ENCODE results near the gene TULP4. TPM values are rescaled to one million over a fixed set of nuclear protein-coding genes. Genes with fewer than 3 reads are reported as not detected.

Gene TULP4
- total and polyA plus RNA-seq, 2 donors (not counting 1 experiment from before 2014, with no cell fraction given): 16.8 to 88.2 TPM

GRCh38 chr6:158531970-158532369 is 219.7 kb downstream of the TULP4 start:
- peaks cover 1% of the 10 kb centered on the region for H3K27me3 ChIP-seq (ENCODE audit: control insufficient read depth, insufficient read depth, low read length)
- H3K4me2 ChIP-seq (ENCODE audit: extremely low read depth, insufficient read depth, low read length): no peak overlapping the region
- no peaks in the 10 kb centered on the region for H3K36me3 ChIP-seq (ENCODE audit: control insufficient read depth, insufficient read depth, low read length)
- no peaks in the 10 kb centered on the region for H3K4me1 ChIP-seq (ENCODE audit: control insufficient read depth, extremely low read depth, insufficient read depth, low read length)
- no peak overlapping the region for H3K4me3 ChIP-seq (replicated peaks in 1 of 4; ENCODE audit: control extremely low read depth in 1 of 4, insufficient read depth in 1 of 4, low read depth in 3 of 4, low read length in 4 of 4)
- no peaks in the 10 kb centered on the region for H3K79me2 ChIP-seq (ENCODE audit: control insufficient read depth, insufficient read depth, low read length)
- H3K9ac ChIP-seq (ENCODE audit: insufficient read depth, low read length): no peak overlapping the region
- no peaks in the 10 kb centered on the region for H3K9me3 ChIP-seq (ENCODE audit: control insufficient read depth, insufficient read depth, low read depth, low read length)
- H4K20me1 ChIP-seq (ENCODE audit: control insufficient read depth, extremely low read depth, insufficient read depth, low read length): no peaks in the 10 kb centered on the region
- no peak for DNase-seq (ENCODE audit: low read depth in 2 of 2)
- H3K27ac ChIP-seq (ENCODE audit: insufficient read depth, low read length): no peak overlapping the region
- H2AFZ ChIP-seq (ENCODE audit: low read length): no peak overlapping the region
- TF ChIP-seq CTCF (conservative IDR thresholded peaks at IDR 0.05 in 1 of 2, IDR thresholded peaks at IDR 0.05 in 1 of 2; ENCODE audit: low read depth in 1 of 2, low read length in 2 of 2): no peak
- no peak for TF ChIP-seq EZH2 (IDR thresholded peaks at IDR 0.05; ENCODE audit: low read length, missing control alignments)

- H3K4me2 ChIP-seq (ENCODE audit: extremely low read depth, insufficient read depth, low read length): peak overlapping the region; percentile 44
- peaks cover 21% of the 10 kb centered on the region for H3K27me3 ChIP-seq (ENCODE audit: control insufficient read depth, insufficient read depth, low read length)
- TF ChIP-seq CTCF (conservative IDR thresholded peaks at IDR 0.05 in 1 of 2, IDR thresholded peaks at IDR 0.05 in 1 of 2; ENCODE audit: low read depth in 1 of 2, low read length in 2 of 2) (no peak), EZH2 (IDR thresholded peaks at IDR 0.05; ENCODE audit: low read length, missing control alignments) (peak; percentile 31)
- DNase-seq (ENCODE audit: low read depth in 2 of 2): peak; percentile 68 to 78
- no peaks in the 10 kb centered on the region for H3K36me3 ChIP-seq (ENCODE audit: control insufficient read depth, insufficient read depth, low read length)
- no peaks in the 10 kb centered on the region for H3K79me2 ChIP-seq (ENCODE audit: control insufficient read depth, insufficient read depth, low read length)
- H3K4me1 ChIP-seq (ENCODE audit: control insufficient read depth, extremely low read depth, insufficient read depth, low read length): no peaks in the 10 kb centered on the region
- H3K9me3 ChIP-seq (ENCODE audit: control insufficient read depth, insufficient read depth, low read depth, low read length): no peaks in the 10 kb centered on the region
- no peak overlapping the region for H3K9ac ChIP-seq (ENCODE audit: insufficient read depth, low read length)
- H3K4me3 ChIP-seq (replicated peaks in 1 of 4; ENCODE audit: control extremely low read depth in 1 of 4, insufficient read depth in 1 of 4, low read depth in 3 of 4, low read length in 4 of 4): peak overlapping the region; percentile 35 to 60 (median 56)
- H4K20me1 ChIP-seq (ENCODE audit: control insufficient read depth, extremely low read depth, insufficient read depth, low read length): no peaks in the 10 kb centered on the region
- no peak overlapping the region for H3K27ac ChIP-seq (ENCODE audit: insufficient read depth, low read length)
- H2AFZ ChIP-seq (ENCODE audit: low read length): no peak overlapping the region
Observed at GRCh38 chr6:158536084-158536890, 224.0 kb downstream of the TULP4 start.

- peak overlapping the region in 3 of 4 experiments; percentile 8 to 58 (median 23) for H3K4me3 ChIP-seq (replicated peaks in 1 of 4; ENCODE audit: control extremely low read depth in 1 of 4, insufficient read depth in 1 of 4, low read depth in 3 of 4, low read length in 4 of 4)
- no peaks in the 10 kb centered on the region for H3K4me1 ChIP-seq (ENCODE audit: control insufficient read depth, extremely low read depth, insufficient read depth, low read length)
- DNase-seq (ENCODE audit: low read depth in 2 of 2): peak; percentile 15 to 61
- no peak overlapping the region for H3K9ac ChIP-seq (ENCODE audit: insufficient read depth, low read length)
- no peaks in the 10 kb centered on the region for H3K9me3 ChIP-seq (ENCODE audit: control insufficient read depth, insufficient read depth, low read depth, low read length)
- H3K4me2 ChIP-seq (ENCODE audit: extremely low read depth, insufficient read depth, low read length): peak overlapping the region; percentile 44
- no peaks in the 10 kb centered on the region for H3K79me2 ChIP-seq (ENCODE audit: control insufficient read depth, insufficient read depth, low read length)
- H3K27ac ChIP-seq (ENCODE audit: insufficient read depth, low read length): no peak overlapping the region
- H3K27me3 ChIP-seq (ENCODE audit: control insufficient read depth, insufficient read depth, low read length): peaks cover 21% of the 10 kb centered on the region
- TF ChIP-seq CTCF (conservative IDR thresholded peaks at IDR 0.05 in 1 of 2, IDR thresholded peaks at IDR 0.05 in 1 of 2; ENCODE audit: low read depth in 1 of 2, low read length in 2 of 2) (no peak), EZH2 (IDR thresholded peaks at IDR 0.05; ENCODE audit: low read length, missing control alignments) (peak; percentile 97)
- no peak overlapping the region for H2AFZ ChIP-seq (ENCODE audit: low read length)
- no peaks in the 10 kb centered on the region for H3K36me3 ChIP-seq (ENCODE audit: control insufficient read depth, insufficient read depth, low read length)
- H4K20me1 ChIP-seq (ENCODE audit: control insufficient read depth, extremely low read depth, insufficient read depth, low read length): no peaks in the 10 kb centered on the region
Observed at GRCh38 chr6:158536891-158537798, 224.9 kb downstream of the TULP4 start.

Data from fibroblast of lung (primary cell).